ENCODE results near the gene UBAP1L.

The UBAP1L gene

GRCh38 chr15:65060641-65061397 is 54.2 kb downstream of the UBAP1L start:
- DNase-seq (ENCODE audit: low read depth) = no peak

DNA sequence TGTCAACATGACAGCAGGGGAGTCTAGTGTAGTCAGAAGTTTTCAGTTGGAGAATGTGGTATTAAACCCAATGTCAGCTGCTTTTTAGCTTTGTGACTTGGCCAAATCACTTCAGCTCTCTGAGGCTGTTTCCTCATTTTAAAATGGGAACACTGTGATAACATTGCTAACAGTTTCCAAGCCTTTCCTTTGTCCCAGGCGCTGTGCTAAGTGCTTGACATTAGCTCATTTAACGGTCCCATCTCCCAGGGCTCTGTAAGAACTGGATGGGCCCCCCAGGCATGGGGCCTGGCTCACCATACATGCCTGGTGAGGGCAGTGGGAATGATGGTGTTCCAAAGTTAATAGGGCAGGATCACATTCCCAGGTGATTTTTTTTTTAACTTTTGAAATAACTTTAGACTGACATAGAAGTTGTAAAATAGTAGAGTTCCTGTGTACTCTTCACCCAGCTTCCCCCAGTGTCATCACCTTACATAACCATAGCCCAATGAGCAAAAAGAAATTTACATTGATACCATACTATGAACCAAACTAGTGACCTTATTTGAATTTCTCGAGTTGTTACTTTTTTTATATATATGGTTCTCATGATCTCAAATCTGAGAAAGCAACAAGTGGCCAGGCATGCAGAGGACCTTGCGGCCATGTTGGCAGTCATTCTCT is 54.9 kb downstream of the UBAP1L start:
- TF ChIP-seq CTCF (IDR thresholded peaks at IDR 0.05; ENCODE audit: low read length, missing control alignments) = no peak
- no peak for DNase-seq (ENCODE audit: low read depth)
- H3K4me3 ChIP-seq (replicated peaks; ENCODE audit: low read depth, low read length) = no peak overlapping the region

More at GRCh38 chr15:65060641-65061397, 54.2 kb downstream of the UBAP1L start:
- no peak for TF ChIP-seq CTCF (IDR thresholded peaks at IDR 0.05; ENCODE audit: low read length, missing control alignments)
- no peak overlapping the region for H3K4me3 ChIP-seq (replicated peaks; ENCODE audit: low read depth, low read length)

- no peak for TF ChIP-seq CTCF (IDR thresholded peaks at IDR 0.05; ENCODE audit: low read length, missing control alignments)
- DNase-seq (ENCODE audit: low read depth) = no peak
- H3K4me3 ChIP-seq (replicated peaks; ENCODE audit: low read depth, low read length) = no peak overlapping the region
Observed at GRCh38 chr15:65059369-65059750, 55.6 kb downstream of the UBAP1L start.

- no peak for TF ChIP-seq CTCF (IDR thresholded peaks at IDR 0.05; ENCODE audit: low read length, missing control alignments)
- DNase-seq (ENCODE audit: low read depth) = no peak
- H3K4me3 ChIP-seq (replicated peaks; ENCODE audit: low read depth, low read length) = no peak overlapping the region
Observed at GRCh38 chr15:65058394-65059368, 56.3 kb downstream of the UBAP1L start.

- DNase-seq (ENCODE audit: low read depth) = no peak
- no peak overlapping the region for H3K4me3 ChIP-seq (replicated peaks; ENCODE audit: low read depth, low read length)
- no peak for TF ChIP-seq CTCF (IDR thresholded peaks at IDR 0.05; ENCODE audit: low read length, missing control alignments)
Observed at GRCh38 chr15:65057549-65057940, 57.5 kb downstream of the UBAP1L start.

DNA sequence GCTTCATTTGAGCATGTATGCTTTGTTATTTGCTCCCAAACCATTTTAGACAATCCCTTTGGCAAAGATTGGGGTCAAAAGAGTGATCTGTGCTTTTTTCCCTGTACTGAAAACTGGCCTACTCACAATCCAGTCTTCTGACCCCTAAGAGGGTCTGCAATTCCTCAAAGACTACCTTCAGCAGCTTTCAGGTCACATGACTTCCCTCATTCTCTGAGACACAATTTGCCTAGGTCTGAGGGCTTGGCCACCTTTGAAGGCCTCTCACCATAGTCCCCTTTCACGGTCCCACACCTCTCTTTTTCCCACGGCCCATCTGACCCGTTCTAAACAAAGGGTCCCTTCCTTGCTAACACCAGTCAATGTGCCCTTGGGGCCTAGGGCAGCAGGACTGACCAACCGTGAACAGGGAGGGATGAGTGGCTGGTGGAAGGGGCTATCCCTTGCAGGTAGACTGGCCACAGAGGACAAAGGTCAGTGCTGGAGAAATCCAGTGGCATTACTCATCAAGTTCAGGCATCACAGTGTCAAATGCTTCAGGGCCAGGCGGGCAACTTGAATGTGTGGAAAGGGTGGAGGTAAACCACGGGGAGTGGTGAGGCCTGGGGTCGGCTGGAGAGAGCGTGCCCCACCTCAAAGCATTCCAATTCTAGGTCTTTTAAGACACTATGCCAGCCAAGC is 58.0 kb downstream of the UBAP1L start:
- no peak for DNase-seq (ENCODE audit: low read depth)
- no peak overlapping the region for H3K4me3 ChIP-seq (replicated peaks; ENCODE audit: low read depth, low read length)
- no peak for TF ChIP-seq CTCF (IDR thresholded peaks at IDR 0.05; ENCODE audit: low read length, missing control alignments)

Data from fibroblast of pulmonary artery (primary cell).